Hepatocyte (in vitro differentiated cells): ENCODE measurements around the gene ATP9A.

Experiments
- EZH2 ChIP-seq: fragments of 200-600 bp; sonication (generic); IDR thresholded peaks from 2 replicates; pipeline ENCODE4 v1.6.1; 2016; ENCODE audit warnings: antibody characterized with exemption, mild to moderate bottlenecking, borderline replicate concordance
- EZH2phosphoT487 ChIP-seq: fragments of 200-600 bp; sonication (generic); IDR thresholded peaks from one replicate; pipeline ENCODE4 v1.6.1; 2018; ENCODE audit warnings: antibody characterized with exemption, mild to moderate bottlenecking, low read depth, moderate library complexity; ENCODE audit not compliant: unreplicated experiment, severe bottlenecking
- TF ChIP-seq, protein P1 (sequence below): fragments of 200-600 bp; sonication (generic); IDR thresholded peaks from 2 replicates; pipeline ENCODE4 v1.5.1; 2016; ENCODE audit warnings: antibody characterized with exemption, mild to moderate bottlenecking; ENCODE audit not compliant: poor library complexity

DNA sequence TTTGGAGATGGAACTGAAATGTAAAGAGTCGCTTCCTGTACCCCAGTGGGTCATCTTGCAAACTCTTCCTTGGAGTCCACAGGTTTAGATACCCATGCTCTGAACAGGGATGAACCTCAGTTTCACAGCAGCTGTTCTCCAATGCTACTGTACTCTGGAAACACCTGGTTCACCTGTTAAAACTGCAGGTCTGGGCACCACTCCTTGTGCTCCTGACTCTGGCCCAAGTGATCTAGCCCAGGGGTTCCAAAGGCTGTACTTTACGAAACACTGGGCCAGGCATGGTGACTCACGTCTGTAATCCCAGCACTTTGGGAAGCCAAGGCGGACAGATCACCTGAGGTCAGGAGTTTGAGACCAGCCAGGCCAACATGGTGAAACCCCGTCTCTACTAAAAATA is 102.1 kb downstream of the ATP9A start:
- no peak for TF ChIP-seq EZH2
- TF ChIP-seq, protein P1, sequence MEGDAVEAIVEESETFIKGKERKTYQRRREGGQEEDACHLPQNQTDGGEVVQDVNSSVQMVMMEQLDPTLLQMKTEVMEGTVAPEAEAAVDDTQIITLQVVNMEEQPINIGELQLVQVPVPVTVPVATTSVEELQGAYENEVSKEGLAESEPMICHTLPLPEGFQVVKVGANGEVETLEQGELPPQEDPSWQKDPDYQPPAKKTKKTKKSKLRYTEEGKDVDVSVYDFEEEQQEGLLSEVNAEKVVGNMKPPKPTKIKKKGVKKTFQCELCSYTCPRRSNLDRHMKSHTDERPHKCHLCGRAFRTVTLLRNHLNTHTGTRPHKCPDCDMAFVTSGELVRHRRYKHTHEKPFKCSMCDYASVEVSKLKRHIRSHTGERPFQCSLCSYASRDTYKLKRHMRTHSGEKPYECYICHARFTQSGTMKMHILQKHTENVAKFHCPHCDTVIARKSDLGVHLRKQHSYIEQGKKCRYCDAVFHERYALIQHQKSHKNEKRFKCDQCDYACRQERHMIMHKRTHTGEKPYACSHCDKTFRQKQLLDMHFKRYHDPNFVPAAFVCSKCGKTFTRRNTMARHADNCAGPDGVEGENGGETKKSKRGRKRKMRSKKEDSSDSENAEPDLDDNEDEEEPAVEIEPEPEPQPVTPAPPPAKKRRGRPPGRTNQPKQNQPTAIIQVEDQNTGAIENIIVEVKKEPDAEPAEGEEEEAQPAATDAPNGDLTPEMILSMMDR = no peak
- no peak for TF ChIP-seq EZH2phosphoT487
